WTC11 (cell line): ENCODE data around the gene NRTN. TPM values are rescaled to one million over a fixed set of nuclear protein-coding genes. Genes with fewer than 3 reads are reported as not detected.

ENCODE experiments used
- ATAC-seq: fragments of 200-7000 bp; cut with Tn5 transposase; 2 replicates; pipeline ENCODE4 v1.10.0; 2021; ENCODE audit warnings: mild to moderate bottlenecking, moderate library complexity
- CTCF ChIA-PET: fragments of 300-600 bp; sonication (Branson Sonifier 250); formaldehyde crosslinking; loops from one replicate; lab custom pipeline; 2021; ENCODE audit warnings: antibody characterized with exemption; lab: Charles Lee
- POLR2A ChIA-PET: fragments of 350-600 bp; sonication (Branson Sonifier 250); formaldehyde crosslinking; loops from one replicate; lab custom pipeline; 2021; ENCODE audit warnings: antibody characterized with exemption; lab: Charles Lee
- DNase-seq: peaks from one replicate; pipeline ENCODE4 v3.0.0; 2021; ENCODE audit warnings: low spot score
- H3K27ac Mint-ChIP-seq: 2 replicates; pipeline ENCODE4 v1.8.0; 2021; ENCODE audit warnings: mixed read lengths
- H3K27me3 Mint-ChIP-seq: 2 replicates; pipeline ENCODE4 v1.8.0; 2021; ENCODE audit warnings: low read depth, mild to moderate bottlenecking, moderate library complexity, mixed read lengths
- H3K36me3 Mint-ChIP-seq: 2 replicates; pipeline ENCODE4 v1.8.0; 2021; ENCODE audit warnings: mixed read lengths
- H3K4me1 Mint-ChIP-seq: 2 replicates; pipeline ENCODE4 v1.8.0; 2022; ENCODE audit warnings: mixed read lengths
- H3K4me3 Mint-ChIP-seq: 2 replicates; pipeline ENCODE4 v1.8.0; 2021; ENCODE audit warnings: mild to moderate bottlenecking, moderate library complexity, mixed read lengths
- H3K9me3 Mint-ChIP-seq: 2 replicates; pipeline ENCODE4 v1.8.0; 2021; ENCODE audit warnings: mixed read lengths
- EMX1 ChIP-seq: fragments of 250-450 bp; sonication (Bioruptor Pico); IDR thresholded peaks from 2 replicates; pipeline ENCODE4 v1.8.0; 2021; ENCODE audit warnings: mild to moderate bottlenecking
- FOXK1 ChIP-seq: sonication (generic); formaldehyde crosslinking; IDR thresholded peaks from 2 replicates; pipeline ENCODE4 v1.8.0; 2022; ENCODE audit warnings: mild to moderate bottlenecking, moderate library complexity, missing genetic modification reagents
- FOXP1 ChIP-seq: sonication (generic); formaldehyde crosslinking; IDR thresholded peaks from 2 replicates; pipeline ENCODE4 v1.8.0; 2022; ENCODE audit warnings: missing genetic modification reagents, mild to moderate bottlenecking, moderate library complexity, borderline replicate concordance
- GRHL2 ChIP-seq: fragments of 250-450 bp; sonication (Bioruptor Pico); IDR thresholded peaks from 2 replicates; pipeline ENCODE4 v1.8.0; 2022; ENCODE audit warnings: mild to moderate bottlenecking, moderate library complexity; ENCODE audit not compliant: insufficient replicate concordance, severe bottlenecking
- GTF2I ChIP-seq: fragments of 250-450 bp; sonication (Bioruptor Pico); conservative IDR thresholded peaks from 2 replicates; pipeline ENCODE4 v1.4.0; 2021; ENCODE audit warnings: mild to moderate bottlenecking
- NR2C2 ChIP-seq: sonication (generic); formaldehyde crosslinking; IDR thresholded peaks from 2 replicates; pipeline ENCODE4 v1.8.0; 2022; ENCODE audit warnings: mild to moderate bottlenecking, missing genetic modification reagents
- OVOL2 ChIP-seq: fragments of 250-450 bp; sonication (Bioruptor Pico); IDR thresholded peaks from 2 replicates; pipeline ENCODE4 v1.9.0; 2021; ENCODE audit warnings: mild to moderate bottlenecking, borderline replicate concordance
- RORB ChIP-seq: fragments of 250-450 bp; sonication (Bioruptor Pico); IDR thresholded peaks from 2 replicates; pipeline ENCODE4 v1.9.0; 2021; ENCODE audit warnings: mild to moderate bottlenecking
- TCF7 ChIP-seq: sonication (generic); formaldehyde crosslinking; IDR thresholded peaks from 2 replicates; pipeline ENCODE4 v1.8.0; 2022; ENCODE audit warnings: mild to moderate bottlenecking, low read depth, missing genetic modification reagents, moderate library complexity
- ZNF396 ChIP-seq: fragments of 250-450 bp; sonication (Bioruptor Pico); IDR thresholded peaks from 2 replicates; pipeline ENCODE4 v1.8.0; 2021; ENCODE audit warnings: mild to moderate bottlenecking, moderate library complexity, borderline replicate concordance
- total RNA-seq: library from RNA; stranded (reverse); gene quantifications from 3 replicates; pipeline ENCODE4 v1.2.3, GENCODE V29; 2021
- TF ChIP-seq, protein P1 (sequence below): fragments of 250-450 bp; sonication (Bioruptor Pico); IDR thresholded peaks from 2 replicates; pipeline ENCODE4 v1.9.0; 2021; ENCODE audit warnings: mild to moderate bottlenecking
- TF ChIP-seq, protein P2 (sequence below): sonication (generic); formaldehyde crosslinking; conservative IDR thresholded peaks from 2 replicates; pipeline ENCODE4 v1.8.1; 2022; ENCODE audit warnings: mild to moderate bottlenecking, missing genetic modification reagents
- TF ChIP-seq, protein P3 (sequence below): fragments of 200-600 bp; IDR thresholded peaks from 2 replicates; pipeline ENCODE4 v1.8.0; 2022; ENCODE audit warnings: antibody characterized with exemption
- TF ChIP-seq, protein P4 (sequence below): fragments of 250-450 bp; sonication (Bioruptor Pico); IDR thresholded peaks from 2 replicates; pipeline ENCODE4 v1.8.0; 2021; ENCODE audit warnings: mild to moderate bottlenecking
- TF ChIP-seq, protein P5 (sequence below): sonication (generic); formaldehyde crosslinking; IDR thresholded peaks from 2 replicates; pipeline ENCODE4 v1.8.0; 2023; ENCODE audit warnings: missing genetic modification reagents, mild to moderate bottlenecking, borderline replicate concordance

Gene NRTN
- total RNA-seq, 1 experiment from 2014 or later = 6.1 TPM

DNA sequence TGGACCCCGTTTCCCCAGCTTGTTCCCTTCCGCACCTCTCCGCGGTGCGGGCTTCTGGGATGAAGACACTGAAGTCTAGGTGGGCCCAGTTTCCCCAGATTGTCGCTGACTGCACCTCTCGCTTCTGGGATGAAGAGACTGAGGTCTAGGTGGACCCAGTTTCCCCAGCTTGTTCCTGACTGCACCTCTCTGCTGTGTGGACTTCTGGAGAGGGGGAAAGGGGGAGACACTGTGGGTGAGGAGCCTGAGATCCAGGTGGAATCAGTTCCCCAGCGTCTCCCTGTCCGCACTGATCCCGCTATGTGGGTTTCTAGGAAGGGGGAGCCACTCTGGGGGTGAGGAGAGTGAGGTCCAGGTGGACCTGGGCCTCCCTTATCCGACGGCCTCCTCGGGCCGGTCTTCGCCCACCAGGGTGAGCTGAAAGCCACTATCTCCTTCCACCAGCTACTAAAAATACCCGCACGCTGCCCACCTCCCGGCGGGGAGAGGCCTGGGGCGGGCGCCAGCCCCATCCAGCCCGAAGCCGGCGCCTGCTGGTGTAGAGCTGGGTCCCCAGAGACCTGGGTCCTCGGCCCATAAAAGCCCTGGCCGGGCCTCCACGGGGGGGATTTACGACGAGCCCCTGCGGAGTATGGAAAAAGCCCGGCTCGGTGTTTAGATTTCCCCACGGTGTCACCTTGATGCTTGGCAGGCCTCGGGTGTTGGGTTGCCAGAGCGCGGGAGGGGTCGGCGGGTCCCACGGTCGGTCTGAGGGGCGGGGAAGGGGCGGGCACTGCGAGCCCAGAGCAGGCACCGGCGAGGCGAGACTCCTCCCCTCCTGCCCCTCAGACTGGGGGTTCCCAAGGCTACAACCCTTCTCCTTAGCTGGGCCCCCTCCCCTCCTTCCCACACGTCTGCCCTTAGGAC is 24.0 kb downstream of the NRTN start (continued):
- TF ChIP-seq, protein P1, sequence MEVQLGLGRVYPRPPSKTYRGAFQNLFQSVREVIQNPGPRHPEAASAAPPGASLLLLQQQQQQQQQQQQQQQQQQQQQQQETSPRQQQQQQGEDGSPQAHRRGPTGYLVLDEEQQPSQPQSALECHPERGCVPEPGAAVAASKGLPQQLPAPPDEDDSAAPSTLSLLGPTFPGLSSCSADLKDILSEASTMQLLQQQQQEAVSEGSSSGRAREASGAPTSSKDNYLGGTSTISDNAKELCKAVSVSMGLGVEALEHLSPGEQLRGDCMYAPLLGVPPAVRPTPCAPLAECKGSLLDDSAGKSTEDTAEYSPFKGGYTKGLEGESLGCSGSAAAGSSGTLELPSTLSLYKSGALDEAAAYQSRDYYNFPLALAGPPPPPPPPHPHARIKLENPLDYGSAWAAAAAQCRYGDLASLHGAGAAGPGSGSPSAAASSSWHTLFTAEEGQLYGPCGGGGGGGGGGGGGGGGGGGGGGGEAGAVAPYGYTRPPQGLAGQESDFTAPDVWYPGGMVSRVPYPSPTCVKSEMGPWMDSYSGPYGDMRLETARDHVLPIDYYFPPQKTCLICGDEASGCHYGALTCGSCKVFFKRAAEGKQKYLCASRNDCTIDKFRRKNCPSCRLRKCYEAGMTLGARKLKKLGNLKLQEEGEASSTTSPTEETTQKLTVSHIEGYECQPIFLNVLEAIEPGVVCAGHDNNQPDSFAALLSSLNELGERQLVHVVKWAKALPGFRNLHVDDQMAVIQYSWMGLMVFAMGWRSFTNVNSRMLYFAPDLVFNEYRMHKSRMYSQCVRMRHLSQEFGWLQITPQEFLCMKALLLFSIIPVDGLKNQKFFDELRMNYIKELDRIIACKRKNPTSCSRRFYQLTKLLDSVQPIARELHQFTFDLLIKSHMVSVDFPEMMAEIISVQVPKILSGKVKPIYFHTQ (CRISPR knock-in tag) = no peak
- TF ChIP-seq TCF7 (CRISPR knock-in tag) (no peak), FOXK1 (CRISPR knock-in tag) (no peak), FOXP1 (CRISPR knock-in tag) (0 out of 2 replicates have a peak, but pooled peaks have one; percentile 50), RORB (CRISPR knock-in tag) (no peak)
- TF ChIP-seq, protein P2, sequence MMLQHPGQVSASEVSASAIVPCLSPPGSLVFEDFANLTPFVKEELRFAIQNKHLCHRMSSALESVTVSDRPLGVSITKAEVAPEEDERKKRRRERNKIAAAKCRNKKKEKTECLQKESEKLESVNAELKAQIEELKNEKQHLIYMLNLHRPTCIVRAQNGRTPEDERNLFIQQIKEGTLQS (CRISPR knock-in tag) = no peak
- TF ChIP-seq, all 79 proteins: peak for 3

DNA sequence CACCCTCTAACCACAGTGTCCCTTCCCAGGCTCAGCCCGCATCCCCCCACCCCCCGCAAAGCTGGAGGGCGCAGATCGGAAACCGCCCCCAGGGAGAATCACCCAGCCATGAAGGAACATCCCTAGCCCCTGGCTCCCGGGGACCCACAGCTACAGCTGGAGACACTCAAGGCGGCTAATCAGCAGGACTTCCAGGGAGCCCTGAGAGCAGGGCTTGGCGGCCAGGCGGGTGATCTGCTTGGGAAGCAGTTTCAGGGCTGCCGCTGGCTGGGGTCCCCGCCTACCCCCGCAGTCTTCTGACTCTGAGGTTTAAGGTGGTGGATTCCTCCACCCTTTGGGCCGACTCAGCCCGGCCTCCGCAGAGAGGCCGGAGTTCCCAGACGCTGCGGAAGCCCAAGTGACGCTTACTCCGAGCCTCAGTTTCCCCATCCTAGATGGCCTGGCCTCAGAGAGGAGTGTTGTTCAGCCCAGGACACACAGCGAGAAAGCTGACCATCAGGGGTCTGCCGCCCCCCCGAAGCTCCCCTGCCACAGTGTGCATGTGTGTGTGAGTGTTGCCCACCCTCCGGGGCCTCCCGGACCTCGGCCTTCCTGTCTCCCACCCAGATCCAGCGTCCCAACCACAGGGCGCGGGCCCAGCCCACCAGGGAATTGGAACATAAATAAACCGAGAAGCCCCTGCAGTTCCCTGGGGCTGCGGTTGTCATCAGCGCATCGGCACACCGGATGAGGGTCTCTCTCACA is 24.9 kb downstream of the NRTN start:
- DNase-seq (no peak), ATAC-seq (no peak)
- ChIA-PET POLR2A (interaction anchor here (2.3 to 3.0 kb wide), 3 partner anchors 25 to 76 kb away, joined by 5 to 22 read pairs (median 18); partner anchors contain the start of genes NDUFA11, NRTN and VMAC), CTCF (interaction anchor here (1.7 to 6.9 kb wide), 5 partner anchors 25 to 192 kb away, joined by 10 to 115 read pairs (median 12); partner anchors contain the start of genes NDUFA11, NRTN and VMAC)
- Mint-ChIP-seq H3K4me3 (peak overlapping the region; percentile 91), H3K9me3 (no peaks in the 10 kb centered on the region), H3K27me3 (peaks cover 11% of the 10 kb centered on the region), H3K36me3 (no peaks in the 10 kb centered on the region), H3K27ac (peak overlapping the region; percentile 36; the same call in 1 of the 2 replicates), H3K4me1 (peaks cover 6% of the 10 kb centered on the region)
- TF ChIP-seq GTF2I (CRISPR knock-in tag) (peak; percentile 73; the same call in 1 of the 2 replicates), GRHL2 (CRISPR knock-in tag) (no peak)

DNA sequence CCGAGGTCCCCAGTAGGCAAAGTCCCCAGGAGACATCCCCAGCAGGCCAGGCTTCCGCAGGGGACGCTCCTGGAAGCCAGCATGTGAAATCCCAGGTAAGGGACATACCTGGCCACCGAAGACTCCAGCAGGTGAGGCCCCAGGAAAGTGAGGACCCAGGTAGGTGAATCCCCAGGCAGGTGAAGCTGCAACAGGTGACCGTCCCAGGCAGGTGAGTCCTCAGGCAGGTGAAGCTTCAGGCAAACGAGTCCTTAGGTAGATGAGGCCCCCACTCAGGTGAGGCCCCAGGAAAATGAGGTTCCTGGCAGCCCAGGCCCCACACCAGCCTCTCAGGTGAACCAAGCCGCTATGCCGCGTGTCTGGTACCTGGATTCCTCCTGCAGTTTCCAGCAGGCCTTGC is 26.3 kb downstream of the NRTN start:
- no peaks in the 10 kb centered on the region for H3K36me3 Mint-ChIP-seq
- DNase-seq = no peak
- H3K27ac Mint-ChIP-seq = no peak overlapping the region
- H3K9me3 Mint-ChIP-seq = no peaks in the 10 kb centered on the region
- no peak overlapping the region for H3K4me3 Mint-ChIP-seq
- H3K27me3 Mint-ChIP-seq = peaks cover 23% of the 10 kb centered on the region
- ATAC-seq = no peak
- H3K4me1 Mint-ChIP-seq = peaks cover 6% of the 10 kb centered on the region
- POLR2A ChIA-PET = interaction anchor here (0.5 kb wide), 1 partner anchor 373 kb away, joined by 3 read pairs; no protein-coding TSS in a partner anchor
- CTCF ChIA-PET = interaction anchor here (6.9 kb wide), 1 partner anchor 27 kb away, joined by 115 read pairs; the partner anchor contains the start of gene NRTN
- TF ChIP-seq, protein P1 (CRISPR knock-in tag) = no peak
- TF ChIP-seq EMX1 = no peak
- TF ChIP-seq, protein P3, sequence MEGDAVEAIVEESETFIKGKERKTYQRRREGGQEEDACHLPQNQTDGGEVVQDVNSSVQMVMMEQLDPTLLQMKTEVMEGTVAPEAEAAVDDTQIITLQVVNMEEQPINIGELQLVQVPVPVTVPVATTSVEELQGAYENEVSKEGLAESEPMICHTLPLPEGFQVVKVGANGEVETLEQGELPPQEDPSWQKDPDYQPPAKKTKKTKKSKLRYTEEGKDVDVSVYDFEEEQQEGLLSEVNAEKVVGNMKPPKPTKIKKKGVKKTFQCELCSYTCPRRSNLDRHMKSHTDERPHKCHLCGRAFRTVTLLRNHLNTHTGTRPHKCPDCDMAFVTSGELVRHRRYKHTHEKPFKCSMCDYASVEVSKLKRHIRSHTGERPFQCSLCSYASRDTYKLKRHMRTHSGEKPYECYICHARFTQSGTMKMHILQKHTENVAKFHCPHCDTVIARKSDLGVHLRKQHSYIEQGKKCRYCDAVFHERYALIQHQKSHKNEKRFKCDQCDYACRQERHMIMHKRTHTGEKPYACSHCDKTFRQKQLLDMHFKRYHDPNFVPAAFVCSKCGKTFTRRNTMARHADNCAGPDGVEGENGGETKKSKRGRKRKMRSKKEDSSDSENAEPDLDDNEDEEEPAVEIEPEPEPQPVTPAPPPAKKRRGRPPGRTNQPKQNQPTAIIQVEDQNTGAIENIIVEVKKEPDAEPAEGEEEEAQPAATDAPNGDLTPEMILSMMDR = no peak
- TF ChIP-seq, protein P4, sequence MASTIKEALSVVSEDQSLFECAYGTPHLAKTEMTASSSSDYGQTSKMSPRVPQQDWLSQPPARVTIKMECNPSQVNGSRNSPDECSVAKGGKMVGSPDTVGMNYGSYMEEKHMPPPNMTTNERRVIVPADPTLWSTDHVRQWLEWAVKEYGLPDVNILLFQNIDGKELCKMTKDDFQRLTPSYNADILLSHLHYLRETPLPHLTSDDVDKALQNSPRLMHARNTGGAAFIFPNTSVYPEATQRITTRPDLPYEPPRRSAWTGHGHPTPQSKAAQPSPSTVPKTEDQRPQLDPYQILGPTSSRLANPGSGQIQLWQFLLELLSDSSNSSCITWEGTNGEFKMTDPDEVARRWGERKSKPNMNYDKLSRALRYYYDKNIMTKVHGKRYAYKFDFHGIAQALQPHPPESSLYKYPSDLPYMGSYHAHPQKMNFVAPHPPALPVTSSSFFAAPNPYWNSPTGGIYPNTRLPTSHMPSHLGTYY (CRISPR knock-in tag) = no peak
- no peak for TF ChIP-seq TCF7 (CRISPR knock-in tag)
- TF ChIP-seq, protein P5, sequence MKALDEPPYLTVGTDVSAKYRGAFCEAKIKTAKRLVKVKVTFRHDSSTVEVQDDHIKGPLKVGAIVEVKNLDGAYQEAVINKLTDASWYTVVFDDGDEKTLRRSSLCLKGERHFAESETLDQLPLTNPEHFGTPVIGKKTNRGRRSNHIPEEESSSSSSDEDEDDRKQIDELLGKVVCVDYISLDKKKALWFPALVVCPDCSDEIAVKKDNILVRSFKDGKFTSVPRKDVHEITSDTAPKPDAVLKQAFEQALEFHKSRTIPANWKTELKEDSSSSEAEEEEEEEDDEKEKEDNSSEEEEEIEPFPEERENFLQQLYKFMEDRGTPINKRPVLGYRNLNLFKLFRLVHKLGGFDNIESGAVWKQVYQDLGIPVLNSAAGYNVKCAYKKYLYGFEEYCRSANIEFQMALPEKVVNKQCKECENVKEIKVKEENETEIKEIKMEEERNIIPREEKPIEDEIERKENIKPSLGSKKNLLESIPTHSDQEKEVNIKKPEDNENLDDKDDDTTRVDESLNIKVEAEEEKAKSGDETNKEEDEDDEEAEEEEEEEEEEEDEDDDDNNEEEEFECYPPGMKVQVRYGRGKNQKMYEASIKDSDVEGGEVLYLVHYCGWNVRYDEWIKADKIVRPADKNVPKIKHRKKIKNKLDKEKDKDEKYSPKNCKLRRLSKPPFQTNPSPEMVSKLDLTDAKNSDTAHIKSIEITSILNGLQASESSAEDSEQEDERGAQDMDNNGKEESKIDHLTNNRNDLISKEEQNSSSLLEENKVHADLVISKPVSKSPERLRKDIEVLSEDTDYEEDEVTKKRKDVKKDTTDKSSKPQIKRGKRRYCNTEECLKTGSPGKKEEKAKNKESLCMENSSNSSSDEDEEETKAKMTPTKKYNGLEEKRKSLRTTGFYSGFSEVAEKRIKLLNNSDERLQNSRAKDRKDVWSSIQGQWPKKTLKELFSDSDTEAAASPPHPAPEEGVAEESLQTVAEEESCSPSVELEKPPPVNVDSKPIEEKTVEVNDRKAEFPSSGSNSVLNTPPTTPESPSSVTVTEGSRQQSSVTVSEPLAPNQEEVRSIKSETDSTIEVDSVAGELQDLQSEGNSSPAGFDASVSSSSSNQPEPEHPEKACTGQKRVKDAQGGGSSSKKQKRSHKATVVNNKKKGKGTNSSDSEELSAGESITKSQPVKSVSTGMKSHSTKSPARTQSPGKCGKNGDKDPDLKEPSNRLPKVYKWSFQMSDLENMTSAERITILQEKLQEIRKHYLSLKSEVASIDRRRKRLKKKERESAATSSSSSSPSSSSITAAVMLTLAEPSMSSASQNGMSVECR (CRISPR knock-in tag) = no peak
- no peak for TF ChIP-seq OVOL2 (CRISPR knock-in tag)
- no peak for TF ChIP-seq NR2C2 (CRISPR knock-in tag)
- TF ChIP-seq ZNF396 (CRISPR knock-in tag) = no peak
